ENCODE results near the gene COPS4.
"Not testable (repeated sequence)": the region's sequence is repeated elsewhere in the genome, so short reads cannot be mapped to it uniquely, and the experiment has no call there.

Gene COPS4

GRCh38 chr4:83089410-83090157 lies 54.6 kb downstream of the COPS4 start:
- DNase-seq = no peak

GRCh38 chr4:83093060-83093640 lies 58.2 kb downstream of the COPS4 start:
- DNase-seq = peak; percentile 33

- no peak for DNase-seq
Observed at GRCh38 chr4:83096397-83096796, 61.4 kb downstream of the COPS4 start.

- no peak for DNase-seq
Observed at GRCh38 chr4:83104991-83105390, 70.0 kb downstream of the COPS4 start.

GRCh38 chr4:83107631-83108030 lies 72.6 kb downstream of the COPS4 start:
- DNase-seq = no peak

GRCh38 chr4:83108101-83108861 lies 73.3 kb downstream of the COPS4 start:
- DNase-seq = no peak

GRCh38 chr4:83109480-83110222 lies 74.7 kb downstream of the COPS4 start:
- peak; percentile 61 for DNase-seq

GRCh38 chr4:83110223-83110945 lies 75.4 kb downstream of the COPS4 start:
- peak; percentile 92 for DNase-seq

GRCh38 chr4:83110970-83111750 lies 76.2 kb downstream of the COPS4 start:
- DNase-seq = peak; percentile 3

- not testable (repeated sequence) for DNase-seq
Observed at GRCh38 chr4:83111751-83112141, 76.8 kb downstream of the COPS4 start.

GRCh38 chr4:83112231-83112630 lies 77.2 kb downstream of the COPS4 start:
- DNase-seq = no peak

GRCh38 chr4:83112678-83113428 lies 77.9 kb downstream of the COPS4 start:
- no peak for DNase-seq

- no peak for DNase-seq
Observed at GRCh38 chr4:83113429-83113786, 78.4 kb downstream of the COPS4 start.

GRCh38 chr4:83114576-83114975 lies 79.6 kb downstream of the COPS4 start, which contains the start of gene PLAC8:
PLAC8 (minus strand) TSS chr4:83114729; CDS start chr4:83107921, 6,808 bp downstream.
- DNase-seq = no peak

GRCh38 chr4:83115000-83115399 lies 80.0 kb downstream of the COPS4 start:
- no peak for DNase-seq

- DNase-seq = no peak
Observed at GRCh38 chr4:83115656-83116285, 80.8 kb downstream of the COPS4 start.

GRCh38 chr4:83118869-83119268 lies 83.9 kb downstream of the COPS4 start:
- no peak for DNase-seq

- no peak for DNase-seq
Observed at GRCh38 chr4:83121246-83121645, 86.3 kb downstream of the COPS4 start.

GRCh38 chr4:83124111-83124780 lies 89.3 kb downstream of the COPS4 start:
- no peak for DNase-seq
